Liver (tissue), 9 donors: ENCODE results near the gene TEX19. TPM values are rescaled to one million over a fixed set of nuclear protein-coding genes. Genes with fewer than 3 reads are reported as not detected.

Source experiments
- DNase-seq: peaks from one replicate; pipeline ENCODE4 v3.0.0-alpha.2; 2017; ENCODE audit warnings: low spot score
- H3K27ac ChIP-seq, 2 donors: one replicate each; pipeline ENCODE4 v1.7.0; 2013; ENCODE audit warnings: inconsistent platforms in 2 of 2, low read length in 2 of 2, control low read depth in 1 of 2, low read depth in 1 of 2, mild to moderate bottlenecking in 1 of 2
- H3K27me3 ChIP-seq, 4 donors: one replicate each; pipeline versions ENCODE4 v1.6.1 to v1.7.0; 2013; ENCODE audit warnings: low read length in 3 of 4, inconsistent platforms in 1 of 4, mild to moderate bottlenecking in 1 of 4, moderate library complexity in 1 of 4; ENCODE audit not compliant: control insufficient read depth in 4 of 4, insufficient read depth in 4 of 4
- H3K36me3 ChIP-seq, 4 donors: one replicate each; pipeline versions ENCODE4 v1.6.1 to v1.7.0; 2013; ENCODE audit warnings: low read length in 3 of 4, mild to moderate bottlenecking in 3 of 4, low read depth in 1 of 4, moderate library complexity in 1 of 4; ENCODE audit not compliant: control insufficient read depth in 4 of 4, insufficient read depth in 3 of 4
- H3K4me1 ChIP-seq, 4 donors: one replicate each; pipeline versions ENCODE4 v1.6.1 to v1.7.0; 2013; ENCODE audit warnings: low read length in 3 of 4, mild to moderate bottlenecking in 3 of 4, moderate library complexity in 1 of 4; ENCODE audit not compliant: control insufficient read depth in 4 of 4, insufficient read depth in 4 of 4
- H3K4me3 ChIP-seq, 3 donors: one replicate each; pipeline versions ENCODE4 v1.6.1 to v1.7.0; 2013; ENCODE audit warnings: low read length in 3 of 3, control low read depth in 1 of 3, low read depth in 1 of 3, mild to moderate bottlenecking in 1 of 3
- H3K9ac ChIP-seq, 2 donors: one replicate each; pipeline ENCODE4 v1.7.0; 2013; ENCODE audit warnings: low read length in 2 of 2, mild to moderate bottlenecking in 2 of 2, moderate library complexity in 2 of 2, control low read depth in 1 of 2, low read depth in 1 of 2
- H3K9me3 ChIP-seq, 4 donors: one replicate each; pipeline versions ENCODE4 v1.6.1 to v1.7.0; 2013; ENCODE audit warnings: low read length in 3 of 4; ENCODE audit not compliant: control insufficient read depth in 4 of 4
- ATF3 ChIP-seq: IDR thresholded peaks from 2 replicates; pipeline ENCODE4 v1.6.1; 2016; ENCODE audit warnings: antibody characterized with exemption
- EGR1 ChIP-seq, 2 donors: IDR thresholded peaks; 2 replicates each; pipeline ENCODE4 v1.6.1; 2016 to 2018; ENCODE audit warnings: antibody characterized with exemption in 2 of 2, low read depth in 2 of 2
- FOXA1 ChIP-seq: IDR thresholded peaks from 2 replicates; pipeline ENCODE4 v1.6.1; 2016; ENCODE audit warnings: antibody characterized with exemption
- FOXA2 ChIP-seq: IDR thresholded peaks from 2 replicates; pipeline ENCODE4 v1.6.1; 2016; ENCODE audit warnings: antibody characterized with exemption
- GABPA ChIP-seq, 2 donors: IDR thresholded peaks in 1 of 2; conservative IDR thresholded peaks in 1 of 2; 2 replicates each; pipeline ENCODE4 v1.6.1; 2016; ENCODE audit warnings: antibody characterized with exemption in 2 of 2, mild to moderate bottlenecking in 1 of 2, moderate library complexity in 1 of 2
- HNF4A ChIP-seq, 2 donors: conservative IDR thresholded peaks; 2 replicates each; pipeline ENCODE4 v1.6.1; 2016; ENCODE audit warnings: antibody characterized with exemption in 2 of 2, mild to moderate bottlenecking in 2 of 2
- HNF4G ChIP-seq: IDR thresholded peaks from 2 replicates; pipeline ENCODE4 v1.6.1; 2016; ENCODE audit warnings: antibody characterized with exemption
- JUND ChIP-seq, 2 donors: IDR thresholded peaks; 2 replicates each; pipeline ENCODE4 v1.6.1; 2016; ENCODE audit warnings: antibody characterized with exemption in 2 of 2
- NR2F2 ChIP-seq: IDR thresholded peaks from 2 replicates; pipeline ENCODE4 v1.6.1; 2016; ENCODE audit warnings: antibody characterized with exemption
- RAD21 ChIP-seq, 2 donors: IDR thresholded peaks; 2 replicates each; pipeline ENCODE4 v1.6.1; 2016; ENCODE audit warnings: antibody characterized with exemption in 2 of 2, mild to moderate bottlenecking in 2 of 2
- RXRA ChIP-seq, 2 donors: IDR thresholded peaks; 2 replicates each; pipeline ENCODE4 v1.6.1; 2017 to 2018; ENCODE audit warnings: antibody characterized with exemption in 2 of 2, mild to moderate bottlenecking in 1 of 2
- TAF1 ChIP-seq: conservative IDR thresholded peaks from 2 replicates; pipeline ENCODE4 v1.6.1; 2016; ENCODE audit warnings: antibody characterized with exemption, mild to moderate bottlenecking
- YY1 ChIP-seq: IDR thresholded peaks from 2 replicates; pipeline ENCODE4 v1.6.1; 2016; ENCODE audit warnings: antibody characterized with exemption, mild to moderate bottlenecking
- ZBTB33 ChIP-seq: IDR thresholded peaks from 2 replicates; pipeline ENCODE4 v1.6.1; 2016; ENCODE audit warnings: antibody characterized with exemption
- WGBS: extraction: QIAGEN DNeasy Blood & Tissue Kit; methylation state at CpG from one replicate; pipeline ENCODE4 v1.1.7; 2013; 5-methylcytosine and 5-hydroxymethylcytosine counted together
- polyA plus RNA-seq, 2 donors: library from polyadenylated mRNA; stranded (reverse) in 1 of 2; unstranded in 1 of 2; fragments of 200-250 nt in 1 of 2; fragments of >200 nt in 1 of 2; fragmentation: Nextera tagmentation in 1 of 2; extraction: Ambion mirVana in 1 of 2; gene quantifications; one replicate each; pipeline versions ENCODE4 v1.2.1 to v1.2.3, GENCODE V29; 2013 to 2015
- total RNA-seq, 2 donors: library from RNA; depleted of rRNA; stranded (reverse); fragments of >200 nt; gene quantifications; one replicate each; pipeline ENCODE4 v1.2.3, GENCODE V29; 2014
- donor health status: healthy.
- donor health status: healthy.
- donor health status: healthy.
- donor health status: healthy.
- donor health status: healthy.

The TEX19 gene
- total and polyA plus RNA-seq, 4 donors: 0.14 TPM; not detected in 3

GRCh38 chr17:82314012-82314726, 44.9 kb upstream of the TEX19 start:
- Histone ChIP-seq H3K4me1 (peaks cover 4 to 23% (median 8%) of the 10 kb centered on the region in 4 donors), H3K4me3 (no peak overlapping the region), H3K27ac (no peak overlapping the region), H3K27me3 (no peaks in the 10 kb centered on the region), H3K9me3 (no peaks in the 10 kb centered on the region), H3K9ac (no peak overlapping the region), H3K36me3 (no peaks in the 10 kb centered on the region)
- no peak for DNase-seq
- TF ChIP-seq ZBTB33 (no peak), FOXA2 (no peak), EGR1 (IDR thresholded peaks at IDR 0.05; ENCODE audit: low read depth in 2 of 2) (no peak), JUND (IDR thresholded peaks at IDR 0.05) (no peak), FOXA1 (no peak)
- 89% methylated on average over 27 of the region's 27 CpGs for WGBS

GRCh38 chr17:82314727-82315605, 44.1 kb upstream of the TEX19 start:
- no peak overlapping the region for H3K27ac ChIP-seq

GRCh38 chr17:82315703-82316358, 43.2 kb upstream of the TEX19 start:
- Histone ChIP-seq H3K4me1 (peaks cover 3 to 13% (median 6%) of the 10 kb centered on the region in 4 donors), H3K36me3 (no peaks in the 10 kb centered on the region), H3K9me3 (no peaks in the 10 kb centered on the region), H3K9ac (no peak overlapping the region), H3K27ac (no peak overlapping the region), H3K4me3 (peak overlapping the region in 1 of 3 donors; percentile 2), H3K27me3 (no peaks in the 10 kb centered on the region)
- TF ChIP-seq JUND (IDR thresholded peaks at IDR 0.05): no peak
- peak in 1 of 2 donors; percentile 30 for TF ChIP-seq RXRA (IDR thresholded peaks at IDR 0.05)
- TF ChIP-seq YY1: no peak
- DNase-seq: no peak
- 41% methylated on average over 36 of the region's 36 CpGs for WGBS

More at GRCh38 chr17:82314727-82315605, 44.1 kb upstream of the TEX19 start:
- DNase-seq: no peak
- no peak overlapping the region for H3K4me3 ChIP-seq
- 72% methylated on average over 32 of the region's 32 CpGs for WGBS
- H3K9ac ChIP-seq: no peak overlapping the region
- no peaks in the 10 kb centered on the region for H3K27me3 ChIP-seq
- no peak for TF ChIP-seq FOXA1
- no peak for TF ChIP-seq FOXA2
- TF ChIP-seq HNF4A (conservative IDR thresholded peaks at IDR 0.05): no peak
- TF ChIP-seq ATF3: no peak
- no peak for TF ChIP-seq RAD21 (IDR thresholded peaks at IDR 0.05)
- TF ChIP-seq NR2F2: no peak
- no peak for TF ChIP-seq GABPA (IDR thresholded peaks at IDR 0.05 in 1 of 2, conservative IDR thresholded peaks at IDR 0.05 in 1 of 2)
- no peak for TF ChIP-seq TAF1
- no peak for TF ChIP-seq HNF4G
- H3K4me1 ChIP-seq: peaks cover 4 to 18% (median 7%) of the 10 kb centered on the region in 4 donors
- no peaks in the 10 kb centered on the region for H3K36me3 ChIP-seq
- no peaks in the 10 kb centered on the region for H3K9me3 ChIP-seq
